GM12892 (cell line): Measurements from ENCODE around the gene CDH23.

Source experiments
- POLR2AphosphoS5 ChIP-seq: IDR thresholded peaks from 2 replicates; pipeline ENCODE4 v1.6.1; 2011; ENCODE audit warnings: low read depth, low read length, control low read depth
- TAF1 ChIP-seq: IDR thresholded peaks from 2 replicates; pipeline ENCODE4 v1.6.1; 2011; ENCODE audit warnings: low read depth, mild to moderate bottlenecking, control low read depth, low read length, borderline replicate concordance

DNA sequence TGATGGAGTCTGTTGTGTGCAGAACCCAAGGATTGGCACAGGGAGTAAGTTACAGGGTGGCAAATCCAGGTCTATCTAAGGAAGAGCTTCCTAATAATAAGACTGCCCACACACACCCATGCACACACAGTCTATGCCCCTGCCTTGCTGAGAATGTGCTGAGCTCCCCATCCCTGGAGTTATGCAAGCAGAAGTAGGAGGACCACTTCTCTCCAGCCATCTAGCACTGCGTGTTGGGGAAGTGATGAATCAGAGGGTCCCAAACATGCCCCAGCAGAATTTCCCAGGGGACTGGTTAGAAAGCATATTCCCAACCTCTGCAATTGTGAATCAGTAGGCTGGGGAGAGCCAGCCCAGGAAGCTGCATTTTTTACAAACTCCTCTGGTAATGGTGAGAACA, 117.2 kb downstream of the CDH23 start:
- TF ChIP-seq POLR2AphosphoS5, result no peak
- TF ChIP-seq TAF1, result no peak
